ENCODE measurements around the gene BEND3.

GRCh38 chr6:107077710-107078109 lies 37.6 kb downstream of the BEND3 start:
- TF ChIP-seq POLR2AphosphoS5 (IDR thresholded peaks at IDR 0.05), result no peak
- no peak for TF ChIP-seq CTCF (IDR thresholded peaks at IDR 0.05)
- no peak for TF ChIP-seq EP300 (IDR thresholded peaks at IDR 0.05)
- no peak for TF ChIP-seq POLR2A (IDR thresholded peaks at IDR 0.05)

Measured in suprapubic skin (tissue), 4 donors.